ENCODE measurements around the gene DGKI. TPM values are rescaled to one million over a fixed set of nuclear protein-coding genes. Genes with fewer than 3 reads are reported as not detected.

Gene DGKI
- total RNA-seq, 2 donors from 2014 or later: 4.4 to 5.9 TPM

- no peaks in the 10 kb centered on the region for H3K36me3 ChIP-seq
- no peak for DNase-seq (ENCODE audit: low spot score)
- no peak overlapping the region for H3K27ac ChIP-seq
- no peak overlapping the region for H3K4me3 ChIP-seq
- H3K9me3 ChIP-seq: no peaks in the 10 kb centered on the region
- no peak for TF ChIP-seq CTCF (IDR thresholded peaks at IDR 0.05)
- no peaks in the 10 kb centered on the region for H3K4me1 ChIP-seq
- H3K27me3 ChIP-seq: no peaks in the 10 kb centered on the region
Observed at GRCh38 chr7:137753067-137753466, 93.7 kb downstream of the DGKI start.

GRCh38 chr7:137751361-137752009 lies 95.3 kb downstream of the DGKI start:
- Histone ChIP-seq H3K4me1 (no peaks in the 10 kb centered on the region), H3K36me3 (no peaks in the 10 kb centered on the region), H3K27ac (no peak overlapping the region), H3K27me3 (no peaks in the 10 kb centered on the region), H3K4me3 (no peak overlapping the region), H3K9me3 (no peaks in the 10 kb centered on the region)
- TF ChIP-seq CTCF (IDR thresholded peaks at IDR 0.05): no peak
- DNase-seq (ENCODE audit: low spot score): no peak

- no peak overlapping the region for H3K4me3 ChIP-seq
- H3K27me3 ChIP-seq: no peaks in the 10 kb centered on the region
- H3K36me3 ChIP-seq: no peaks in the 10 kb centered on the region
- DNase-seq (ENCODE audit: low spot score): no peak
- no peaks in the 10 kb centered on the region for H3K4me1 ChIP-seq
- no peaks in the 10 kb centered on the region for H3K9me3 ChIP-seq
- no peak for TF ChIP-seq CTCF (IDR thresholded peaks at IDR 0.05)
- no peak overlapping the region for H3K27ac ChIP-seq
Observed at GRCh38 chr7:137747359-137748031, 99.3 kb downstream of the DGKI start.

GRCh38 chr7:137743021-137743420 lies 103.8 kb downstream of the DGKI start:
- Histone ChIP-seq H3K4me3 (no peak overlapping the region), H3K36me3 (no peaks in the 10 kb centered on the region)
- no peak for DNase-seq (ENCODE audit: low spot score)

GRCh38 chr7:137742051-137742450 lies 104.7 kb downstream of the DGKI start:
- no peaks in the 10 kb centered on the region for H3K27me3 ChIP-seq
- no peak for DNase-seq (ENCODE audit: low spot score)

More at GRCh38 chr7:137743021-137743420, 103.8 kb downstream of the DGKI start:
- Histone ChIP-seq H3K4me1 (no peaks in the 10 kb centered on the region), H3K9me3 (no peaks in the 10 kb centered on the region), H3K27ac (no peak overlapping the region), H3K27me3 (no peaks in the 10 kb centered on the region)
- no peak for TF ChIP-seq CTCF (IDR thresholded peaks at IDR 0.05)

More at GRCh38 chr7:137742051-137742450, 104.7 kb downstream of the DGKI start:
- H3K4me3 ChIP-seq: no peak overlapping the region
- no peaks in the 10 kb centered on the region for H3K4me1 ChIP-seq
- TF ChIP-seq CTCF (IDR thresholded peaks at IDR 0.05): no peak
- H3K36me3 ChIP-seq: no peaks in the 10 kb centered on the region
- no peak overlapping the region for H3K27ac ChIP-seq
- no peaks in the 10 kb centered on the region for H3K9me3 ChIP-seq
